HuH-7.5 (cell line): ENCODE data around the gene KCNC1.

Experiments
- DNase-seq: peaks from one replicate; pipeline ENCODE4 v3.0.0; 2011; ENCODE audit warnings: low spot score

KCNC1 gene

GRCh38 chr11:17827006-17827405 lies 92.4 kb downstream of the KCNC1 start:
- DNase-seq: no peak

DNA sequence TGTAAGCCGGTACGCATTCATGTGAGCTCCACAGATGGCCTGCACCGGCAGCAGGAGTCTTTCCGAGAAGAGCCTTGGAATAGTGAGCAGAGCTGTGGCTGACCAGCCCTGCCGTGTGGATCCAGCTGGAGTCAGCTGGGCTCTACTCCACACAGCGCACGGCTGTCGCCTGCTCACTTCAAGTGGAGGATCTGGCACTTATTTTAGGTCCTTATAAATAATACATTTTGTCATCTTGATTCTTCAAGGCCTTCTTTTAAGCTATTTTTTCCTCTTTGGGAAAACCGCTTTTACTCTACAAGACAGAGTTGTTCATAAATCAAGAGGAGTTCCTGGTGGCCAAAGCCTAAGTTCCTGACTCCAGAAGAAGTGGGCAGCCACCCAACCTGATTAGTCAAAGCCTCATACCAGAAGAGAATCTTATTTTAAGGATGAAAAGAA lies 93.8 kb downstream of the KCNC1 start:
- no peak for DNase-seq

GRCh38 chr11:17831228-17831627 lies 96.6 kb downstream of the KCNC1 start:
- no peak for DNase-seq

GRCh38 chr11:17831883-17832282 lies 97.3 kb downstream of the KCNC1 start:
- no peak for DNase-seq
